ENCODE measurements around the gene SLC25A34.

Gene SLC25A34

DNA sequence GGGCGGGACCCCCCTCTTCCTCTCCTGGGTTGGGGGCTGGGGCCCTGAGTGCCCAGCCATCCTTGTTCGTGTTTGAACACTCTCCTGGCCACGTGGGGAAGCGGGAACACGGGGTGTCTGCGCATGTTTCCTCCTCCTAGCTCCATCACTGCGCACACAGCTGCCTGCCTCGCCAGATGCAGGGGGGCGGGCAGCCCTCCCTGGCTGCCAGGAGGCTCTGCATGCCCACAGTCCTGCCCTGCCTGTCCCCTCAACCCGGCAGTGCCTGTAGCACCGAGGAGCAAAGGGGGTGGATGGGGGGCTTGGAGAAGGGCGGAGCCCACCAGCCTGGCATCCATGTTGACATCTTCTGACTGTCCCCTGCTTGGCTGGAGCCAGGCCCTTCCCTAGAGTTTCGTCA lies 1.8 kb upstream of the SLC25A34 start:
- no peak overlapping the region for H4K91ac ChIP-seq (ENCODE audit: low read length)
- WGBS: 97% methylated on average over 13 of the region's 13 CpGs
- H2BK15ac ChIP-seq (ENCODE audit: low read depth, poor library complexity, severe bottlenecking): no peak overlapping the region
- no peak overlapping the region for H3K23ac ChIP-seq (ENCODE audit: low read length in 2 of 2)
- no peak overlapping the region for H3K18ac ChIP-seq (ENCODE audit: low read depth in 1 of 2, low read length in 2 of 2)
- H3K9me3 ChIP-seq (ENCODE audit: control insufficient read depth, low read length): no peaks in the 10 kb centered on the region
- H3K4ac ChIP-seq (ENCODE audit: low read depth in 1 of 2, low read length in 2 of 2): no peak overlapping the region
- H3K27ac ChIP-seq (ENCODE audit: low read length, poor library complexity, severe bottlenecking): no peak overlapping the region
- no peak overlapping the region for H3K9ac ChIP-seq (ENCODE audit: low read length)
- H3K14ac ChIP-seq (ENCODE audit: low read length in 2 of 2): no peak overlapping the region
- peaks cover 60 to 76% of the 10 kb centered on the region in 2 experiments for H3K36me3 ChIP-seq (ENCODE audit: control insufficient read depth in 1 of 2, insufficient read depth in 2 of 2, low read depth in 1 of 2, low read length in 2 of 2)
- no peak overlapping the region for H3K4me2 ChIP-seq (ENCODE audit: low read length, poor library complexity, severe bottlenecking)
- H2AK5ac ChIP-seq (ENCODE audit: low read length, severe bottlenecking): no peak overlapping the region
- no peaks in the 10 kb centered on the region for H3K79me1 ChIP-seq (replicated peaks; ENCODE audit: low read length, poor library complexity, severe bottlenecking)
- H3K4me1 ChIP-seq (ENCODE audit: control insufficient read depth, insufficient read depth, low read depth, low read length): peaks cover 9% of the 10 kb centered on the region
- H4K8ac ChIP-seq (ENCODE audit: low read length): no peak overlapping the region
- H2BK5ac ChIP-seq (ENCODE audit: low read depth, low read length, poor library complexity, severe bottlenecking): no peak overlapping the region
- no peak overlapping the region for H2AFZ ChIP-seq (ENCODE audit: low read depth, low read length)
- H2BK12ac ChIP-seq (ENCODE audit: low read length in 2 of 2): no peak overlapping the region
- H3K27me3 ChIP-seq (ENCODE audit: control insufficient read depth in 1 of 2, insufficient read depth in 1 of 2, low read length in 2 of 2): no peaks in the 10 kb centered on the region
- no peak overlapping the region for H2BK120ac ChIP-seq (ENCODE audit: low read depth, low read length)
- no peak for DNase-seq
- no peak overlapping the region for H3K4me3 ChIP-seq (ENCODE audit: insufficient read depth in 1 of 2, low read depth in 1 of 2, low read length in 2 of 2)

DNA sequence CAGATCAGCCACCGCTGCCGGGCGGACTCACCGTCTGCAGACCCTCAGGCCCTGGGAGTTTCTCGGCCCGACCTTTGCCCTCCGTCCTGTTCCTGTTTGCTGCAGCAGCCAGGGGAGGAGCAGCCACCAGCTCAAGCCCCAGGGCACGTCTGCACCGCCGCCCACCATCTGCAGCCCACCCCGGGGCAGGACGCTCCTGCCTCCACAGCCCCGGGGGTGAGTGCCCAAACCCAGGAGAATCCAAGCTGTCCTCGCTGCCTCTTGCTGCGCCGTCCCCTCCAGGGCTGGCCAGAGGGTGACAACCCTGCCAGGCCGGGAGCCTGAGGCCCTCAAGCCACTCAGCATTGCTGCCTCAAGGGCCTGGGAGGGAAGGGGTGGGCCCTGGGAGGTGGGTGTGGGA lies 1.2 kb upstream of the SLC25A34 start:
- H2BK5ac ChIP-seq (ENCODE audit: low read depth, low read length, poor library complexity, severe bottlenecking): no peak overlapping the region
- peak overlapping the region; percentile 32 for H4K8ac ChIP-seq (ENCODE audit: low read length)
- no peak for DNase-seq
- H4K91ac ChIP-seq (ENCODE audit: low read length): no peak overlapping the region
- H3K27ac ChIP-seq (ENCODE audit: low read length, poor library complexity, severe bottlenecking): no peak overlapping the region
- no peak overlapping the region for H3K18ac ChIP-seq (ENCODE audit: low read depth in 1 of 2, low read length in 2 of 2)
- no peak overlapping the region for H3K4me2 ChIP-seq (ENCODE audit: low read length, poor library complexity, severe bottlenecking)
- peaks cover 54 to 70% of the 10 kb centered on the region in 2 experiments for H3K36me3 ChIP-seq (ENCODE audit: control insufficient read depth in 1 of 2, insufficient read depth in 2 of 2, low read depth in 1 of 2, low read length in 2 of 2)
- no peak overlapping the region for H2BK120ac ChIP-seq (ENCODE audit: low read depth, low read length)
- H2BK12ac ChIP-seq (ENCODE audit: low read length in 2 of 2): no peak overlapping the region
- no peak overlapping the region for H3K23ac ChIP-seq (ENCODE audit: low read length in 2 of 2)
- H3K14ac ChIP-seq (ENCODE audit: low read length in 2 of 2): no peak overlapping the region
- no peak overlapping the region for H3K4ac ChIP-seq (ENCODE audit: low read depth in 1 of 2, low read length in 2 of 2)
- no peak overlapping the region for H2AFZ ChIP-seq (ENCODE audit: low read depth, low read length)
- H3K79me1 ChIP-seq (replicated peaks; ENCODE audit: low read length, poor library complexity, severe bottlenecking): no peaks in the 10 kb centered on the region
- no peaks in the 10 kb centered on the region for H3K9me3 ChIP-seq (ENCODE audit: control insufficient read depth, low read length)
- H3K4me1 ChIP-seq (ENCODE audit: control insufficient read depth, insufficient read depth, low read depth, low read length): peaks cover 9% of the 10 kb centered on the region
- WGBS: 85% methylated on average over 17 of the region's 17 CpGs
- H2AK5ac ChIP-seq (ENCODE audit: low read length, severe bottlenecking): no peak overlapping the region
- no peaks in the 10 kb centered on the region for H3K27me3 ChIP-seq (ENCODE audit: control insufficient read depth in 1 of 2, insufficient read depth in 1 of 2, low read length in 2 of 2)
- H3K4me3 ChIP-seq (ENCODE audit: insufficient read depth in 1 of 2, low read depth in 1 of 2, low read length in 2 of 2): no peak overlapping the region
- H2BK15ac ChIP-seq (ENCODE audit: low read depth, poor library complexity, severe bottlenecking): no peak overlapping the region
- H3K9ac ChIP-seq (ENCODE audit: low read length): no peak overlapping the region

GRCh38 chr1:15735304-15736037 lies 587 bp upstream of the SLC25A34 start:
- Histone ChIP-seq H2BK5ac (ENCODE audit: low read depth, low read length, poor library complexity, severe bottlenecking) (no peak overlapping the region), H3K27ac (ENCODE audit: low read length, poor library complexity, severe bottlenecking) (no peak overlapping the region)
- 90% methylated on average over 8 of the region's 12 CpGs for WGBS

GRCh38 chr1:15736892-15737261 lies 819 bp downstream of the SLC25A34 start:
- Histone ChIP-seq H3K36me3 (ENCODE audit: control insufficient read depth in 1 of 2, insufficient read depth in 2 of 2, low read depth in 1 of 2, low read length in 2 of 2) (peaks cover 38 to 51% of the 10 kb centered on the region in 2 experiments), H2AFZ (ENCODE audit: low read depth, low read length) (no peak overlapping the region), H2BK120ac (ENCODE audit: low read depth, low read length) (no peak overlapping the region), H2AK5ac (ENCODE audit: low read length, severe bottlenecking) (no peak overlapping the region), H3K23ac (ENCODE audit: low read length in 2 of 2) (no peak overlapping the region), H4K91ac (ENCODE audit: low read length) (no peak overlapping the region), H3K9me3 (ENCODE audit: control insufficient read depth, low read length) (no peaks in the 10 kb centered on the region), H2BK12ac (ENCODE audit: low read length in 2 of 2) (no peak overlapping the region), H3K27me3 (ENCODE audit: control insufficient read depth in 1 of 2, insufficient read depth in 1 of 2, low read length in 2 of 2) (no peaks in the 10 kb centered on the region), H3K14ac (ENCODE audit: low read length in 2 of 2) (no peak overlapping the region), H2BK5ac (ENCODE audit: low read depth, low read length, poor library complexity, severe bottlenecking) (no peak overlapping the region), H3K18ac (ENCODE audit: low read depth in 1 of 2, low read length in 2 of 2) (no peak overlapping the region), H3K4me1 (ENCODE audit: control insufficient read depth, insufficient read depth, low read depth, low read length) (peaks cover 9% of the 10 kb centered on the region), H3K4me3 (ENCODE audit: insufficient read depth in 1 of 2, low read depth in 1 of 2, low read length in 2 of 2) (no peak overlapping the region), H3K27ac (ENCODE audit: low read length, poor library complexity, severe bottlenecking) (no peak overlapping the region), H3K4me2 (ENCODE audit: low read length, poor library complexity, severe bottlenecking) (no peak overlapping the region), H4K8ac (ENCODE audit: low read length) (no peak overlapping the region), H3K4ac (ENCODE audit: low read depth in 1 of 2, low read length in 2 of 2) (no peak overlapping the region), H3K79me1 (replicated peaks; ENCODE audit: low read length, poor library complexity, severe bottlenecking) (no peaks in the 10 kb centered on the region), H3K9ac (ENCODE audit: low read length) (no peak overlapping the region), H2BK15ac (ENCODE audit: low read depth, poor library complexity, severe bottlenecking) (no peak overlapping the region)
- WGBS: 92% methylated on average over 6 of the region's 6 CpGs
- DNase-seq: no peak

More at GRCh38 chr1:15735304-15736037, 587 bp upstream of the SLC25A34 start:
- no peak for DNase-seq
- Histone ChIP-seq H2BK12ac (ENCODE audit: low read length in 2 of 2) (no peak overlapping the region), H3K4ac (ENCODE audit: low read depth in 1 of 2, low read length in 2 of 2) (no peak overlapping the region), H3K79me1 (replicated peaks; ENCODE audit: low read length, poor library complexity, severe bottlenecking) (no peaks in the 10 kb centered on the region), H2BK15ac (ENCODE audit: low read depth, poor library complexity, severe bottlenecking) (no peak overlapping the region), H2AK5ac (ENCODE audit: low read length, severe bottlenecking) (no peak overlapping the region), H3K9ac (ENCODE audit: low read length) (no peak overlapping the region), H3K4me2 (ENCODE audit: low read length, poor library complexity, severe bottlenecking) (no peak overlapping the region), H3K27me3 (ENCODE audit: control insufficient read depth in 1 of 2, insufficient read depth in 1 of 2, low read length in 2 of 2) (no peaks in the 10 kb centered on the region), H4K8ac (ENCODE audit: low read length) (no peak overlapping the region), H3K9me3 (ENCODE audit: control insufficient read depth, low read length) (no peaks in the 10 kb centered on the region), H3K23ac (ENCODE audit: low read length in 2 of 2) (no peak overlapping the region), H3K36me3 (ENCODE audit: control insufficient read depth in 1 of 2, insufficient read depth in 2 of 2, low read depth in 1 of 2, low read length in 2 of 2) (peaks cover 52 to 65% of the 10 kb centered on the region in 2 experiments), H3K14ac (ENCODE audit: low read length in 2 of 2) (no peak overlapping the region), H4K91ac (ENCODE audit: low read length) (no peak overlapping the region), H3K18ac (ENCODE audit: low read depth in 1 of 2, low read length in 2 of 2) (no peak overlapping the region), H2AFZ (ENCODE audit: low read depth, low read length) (no peak overlapping the region), H2BK120ac (ENCODE audit: low read depth, low read length) (no peak overlapping the region), H3K4me1 (ENCODE audit: control insufficient read depth, insufficient read depth, low read depth, low read length) (peaks cover 9% of the 10 kb centered on the region), H3K4me3 (ENCODE audit: insufficient read depth in 1 of 2, low read depth in 1 of 2, low read length in 2 of 2) (no peak overlapping the region)

Measured in mesenchymal stem cell (in vitro differentiated cells and primary cell).